Upper lobe of left lung (tissue), 4 donors: Measurements from ENCODE around the gene CACFD1.

Source experiments
- CTCF ChIP-seq, 6 experiments: fragments of 450-650 bp in 4 of 6; fragments of 200-600 bp in 2 of 6; sonication (generic) in 2 of 6; IDR thresholded peaks; one replicate each; pipeline ENCODE4 v1.5.1; 2016 to 2019; ENCODE audit warnings: antibody characterized with exemption in 6 of 6
- POLR2A ChIP-seq, 4 donors: fragments of 450-650 bp; IDR thresholded peaks; one replicate each; pipeline ENCODE4 v1.5.1; 2016 to 2017; ENCODE audit warnings: antibody characterized with exemption in 4 of 4, mild to moderate bottlenecking in 2 of 4
- POLR2AphosphoS5 ChIP-seq, 2 donors: sonication (generic); formaldehyde crosslinking; IDR thresholded peaks; one replicate each; pipeline ENCODE4 v1.5.1; 2017; ENCODE audit warnings: antibody characterized with exemption in 2 of 2

GRCh38 chr9:133506653-133507038 is 46.9 kb downstream of the CACFD1 start:
- TF ChIP-seq CTCF (IDR thresholded peaks at IDR 0.05) (no peak), POLR2A (IDR thresholded peaks at IDR 0.05) (no peak), POLR2AphosphoS5 (IDR thresholded peaks at IDR 0.05) (peak; percentile 31 to 41)
